Liver (tissue), 3 donors: Measurements from ENCODE around the gene EDNRA.

Source experiments
- JUND ChIP-seq, 2 donors: IDR thresholded peaks; 2 replicates each; pipeline ENCODE4 v1.6.1; 2016; ENCODE audit warnings: antibody characterized with exemption in 2 of 2
- TF ChIP-seq, protein P1 (sequence below): fragments of 150-350 bp; IDR thresholded peaks from 2 replicates; pipeline ENCODE4 v1.5.1; 2017; ENCODE audit warnings: improper control_type of control experiment, low read depth, low read length; ENCODE audit not compliant: missing input control
- donor health status: healthy.
- donor health status: healthy.

DNA sequence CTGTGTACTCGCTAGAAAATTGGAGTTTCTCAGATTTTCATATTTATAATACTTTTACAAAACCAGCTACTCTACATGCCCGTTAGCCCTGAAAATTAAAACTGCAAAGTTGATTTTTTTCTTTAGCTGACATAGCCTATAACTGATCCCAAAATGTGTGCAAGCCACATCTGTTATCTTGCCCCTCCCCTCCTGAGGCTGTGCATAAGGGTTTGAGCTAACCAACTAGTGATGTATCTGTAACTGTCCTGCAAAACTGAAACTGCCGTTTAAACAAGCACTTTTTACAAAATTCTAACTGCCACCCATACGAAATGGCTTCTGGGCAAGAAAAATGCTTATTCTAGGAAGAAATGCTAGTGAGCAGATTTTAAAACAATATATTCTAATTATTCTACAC, 59.1 kb downstream of the EDNRA start:
- TF ChIP-seq, protein P1, sequence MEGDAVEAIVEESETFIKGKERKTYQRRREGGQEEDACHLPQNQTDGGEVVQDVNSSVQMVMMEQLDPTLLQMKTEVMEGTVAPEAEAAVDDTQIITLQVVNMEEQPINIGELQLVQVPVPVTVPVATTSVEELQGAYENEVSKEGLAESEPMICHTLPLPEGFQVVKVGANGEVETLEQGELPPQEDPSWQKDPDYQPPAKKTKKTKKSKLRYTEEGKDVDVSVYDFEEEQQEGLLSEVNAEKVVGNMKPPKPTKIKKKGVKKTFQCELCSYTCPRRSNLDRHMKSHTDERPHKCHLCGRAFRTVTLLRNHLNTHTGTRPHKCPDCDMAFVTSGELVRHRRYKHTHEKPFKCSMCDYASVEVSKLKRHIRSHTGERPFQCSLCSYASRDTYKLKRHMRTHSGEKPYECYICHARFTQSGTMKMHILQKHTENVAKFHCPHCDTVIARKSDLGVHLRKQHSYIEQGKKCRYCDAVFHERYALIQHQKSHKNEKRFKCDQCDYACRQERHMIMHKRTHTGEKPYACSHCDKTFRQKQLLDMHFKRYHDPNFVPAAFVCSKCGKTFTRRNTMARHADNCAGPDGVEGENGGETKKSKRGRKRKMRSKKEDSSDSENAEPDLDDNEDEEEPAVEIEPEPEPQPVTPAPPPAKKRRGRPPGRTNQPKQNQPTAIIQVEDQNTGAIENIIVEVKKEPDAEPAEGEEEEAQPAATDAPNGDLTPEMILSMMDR = no peak
- no peak for TF ChIP-seq JUND (IDR thresholded peaks at IDR 0.05)
